GM18907 (cell line): ENCODE results near the gene KBTBD12.

Source experiments
- ATAC-seq: cut with Tn5 transposase; IDR thresholded peaks from one replicate; pipeline ENCODE4 v1.9.1; 2021; ENCODE audit warnings: mild to moderate bottlenecking, moderate library complexity; ENCODE audit not compliant: unreplicated experiment

KBTBD12 gene

GRCh38 chr3:128009952-128010846 is 95.2 kb downstream of the KBTBD12 start:
- ATAC-seq = no peak

GRCh38 chr3:128011140-128011539 is 96.1 kb downstream of the KBTBD12 start:
- no peak for ATAC-seq

GRCh38 chr3:128012050-128012449 is 97.0 kb downstream of the KBTBD12 start:
- no peak for ATAC-seq

- no peak for ATAC-seq
Measured at GRCh38 chr3:128014548-128014947, 99.5 kb downstream of the KBTBD12 start.

- ATAC-seq = no peak
Measured at GRCh38 chr3:128016502-128016901, 101.5 kb downstream of the KBTBD12 start.

- no peak for ATAC-seq
Measured at GRCh38 chr3:128021768-128022372, 106.8 kb downstream of the KBTBD12 start.

GRCh38 chr3:128033102-128033501 is 118.1 kb downstream of the KBTBD12 start:
- no peak for ATAC-seq

GRCh38 chr3:128036119-128036518 is 121.1 kb downstream of the KBTBD12 start:
- ATAC-seq = no peak
